Mesendoderm (in vitro differentiated cells): ENCODE results near the gene DUSP16.

ENCODE experiments used
- DNase-seq: peaks from one replicate; pipeline ENCODE4 v3.0.0; 2013
- H2AK5ac ChIP-seq: 2 replicates; pipeline ENCODE4 v1.6.1; 2013; ENCODE audit warnings: low read length, inconsistent platforms
- H2BK120ac ChIP-seq: 2 replicates; pipeline ENCODE4 v1.6.1; 2013; ENCODE audit warnings: low read depth, mild to moderate bottlenecking, low read length, moderate library complexity, mixed read lengths
- H2BK15ac ChIP-seq: replicated peaks from 2 replicates; pipeline ENCODE4 v1.6.1; 2013; ENCODE audit warnings: low read depth, mild to moderate bottlenecking, moderate library complexity
- H2BK5ac ChIP-seq: 2 replicates; pipeline ENCODE4 v1.6.1; 2013; ENCODE audit warnings: low read length, inconsistent platforms
- H3K18ac ChIP-seq: 2 replicates; pipeline ENCODE4 v1.6.1; 2013; ENCODE audit warnings: mild to moderate bottlenecking, low read length, mixed read lengths
- H3K23ac ChIP-seq: one replicate; pipeline ENCODE4 v1.6.1; 2013; ENCODE audit warnings: low read length
- H3K27ac ChIP-seq: 2 replicates; pipeline ENCODE4 v1.5.1; 2013; ENCODE audit warnings: low read depth, mild to moderate bottlenecking, inconsistent platforms, low read length, moderate library complexity
- H3K27me3 ChIP-seq: 2 replicates; pipeline ENCODE4 v1.6.1; 2013; ENCODE audit warnings: low read length, control low read depth, mild to moderate bottlenecking, inconsistent platforms; ENCODE audit not compliant: insufficient read depth, poor library complexity
- H3K36me3 ChIP-seq: 2 replicates; pipeline ENCODE4 v1.6.1; 2013; ENCODE audit warnings: low read length, inconsistent platforms; ENCODE audit not compliant: control insufficient read depth, insufficient read depth
- H3K4ac ChIP-seq: one replicate; pipeline ENCODE4 v1.6.1; 2013; ENCODE audit warnings: low read depth, mild to moderate bottlenecking, low read length, moderate library complexity
- H3K4me1 ChIP-seq: 2 replicates; pipeline ENCODE4 v1.6.1; 2013; ENCODE audit warnings: low read depth, low read length, inconsistent platforms; ENCODE audit not compliant: control insufficient read depth
- H3K4me2 ChIP-seq: 2 replicates; pipeline ENCODE4 v1.6.1; 2013; ENCODE audit warnings: low read length
- H3K4me3 ChIP-seq: 2 replicates; pipeline ENCODE4 v1.5.1; 2013; ENCODE audit warnings: mild to moderate bottlenecking, low read length
- H3K56ac ChIP-seq: one replicate; pipeline ENCODE4 v1.6.1; 2013; ENCODE audit warnings: low read length
- H3K79me1 ChIP-seq: 2 replicates; pipeline ENCODE4 v1.6.1; 2013; ENCODE audit warnings: low read length, inconsistent platforms
- H3K79me2 ChIP-seq: 2 replicates; pipeline ENCODE4 v1.6.1; 2013; ENCODE audit warnings: mild to moderate bottlenecking, low read length; ENCODE audit not compliant: control insufficient read depth, insufficient read depth
- H3K9ac ChIP-seq: 2 replicates; pipeline ENCODE4 v1.6.1; 2013; ENCODE audit warnings: low read length, inconsistent platforms
- H4K5ac ChIP-seq: one replicate; pipeline ENCODE4 v1.6.1; 2013; ENCODE audit warnings: low read length
- H4K8ac ChIP-seq: one replicate; pipeline ENCODE4 v1.6.1; 2013; ENCODE audit warnings: low read depth, mild to moderate bottlenecking, control low read depth, low read length, moderate library complexity
- WGBS: extraction: QIAGEN DNeasy Blood & Tissue Kit; methylation state at CpG from one replicate; pipeline ENCODE4 v1.1.7; 2013; ENCODE audit warnings: low lambda C conversion rate, missing lambda C conversion rate; ENCODE audit not compliant: insufficient coverage; ENCODE audit errors: extremely low coverage; 5-methylcytosine and 5-hydroxymethylcytosine counted together

Gene DUSP16

DNA sequence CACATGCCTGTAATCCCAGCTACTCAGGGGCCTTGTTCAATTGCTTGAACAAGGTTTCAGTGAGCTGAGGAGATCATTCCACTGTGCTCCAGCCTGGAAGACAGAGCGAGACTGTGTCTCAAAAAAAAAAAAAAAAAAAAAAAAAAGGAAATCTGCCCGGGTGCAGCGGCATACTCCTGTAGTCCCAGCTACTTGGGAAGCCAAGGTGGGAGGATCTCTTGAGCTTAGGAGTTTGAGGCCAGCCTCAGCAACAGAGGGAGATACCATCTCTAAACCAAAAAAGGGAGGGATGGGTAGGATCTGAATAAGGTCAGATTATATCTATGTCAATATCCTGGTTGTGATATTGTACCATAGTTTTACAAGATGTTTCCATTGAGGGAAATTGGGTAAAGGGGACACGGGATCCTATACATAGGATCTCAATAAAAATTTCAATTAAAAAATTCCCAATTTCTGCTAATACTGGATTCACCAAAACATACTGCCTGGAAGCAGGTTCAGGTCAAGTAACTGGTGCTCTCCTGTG is 129.4 kb downstream of the DUSP16 start:
- no peak overlapping the region for H3K56ac ChIP-seq
- no peaks in the 10 kb centered on the region for H3K36me3 ChIP-seq
- H3K79me2 ChIP-seq: no peaks in the 10 kb centered on the region
- no peaks in the 10 kb centered on the region for H3K27me3 ChIP-seq
- H3K18ac ChIP-seq: no peak overlapping the region
- no peaks in the 10 kb centered on the region for H3K4me1 ChIP-seq
- H2BK15ac ChIP-seq: no peak overlapping the region
- no peaks in the 10 kb centered on the region for H3K79me1 ChIP-seq
- no peak overlapping the region for H3K4ac ChIP-seq
- no peak overlapping the region for H4K8ac ChIP-seq
- H3K27ac ChIP-seq: no peak overlapping the region
- no peak overlapping the region for H2BK5ac ChIP-seq
- WGBS: no CpG with 5 or more reads among the region's 4 CpGs
- H3K23ac ChIP-seq: no peak overlapping the region
- no peak overlapping the region for H2AK5ac ChIP-seq
- H3K4me2 ChIP-seq: no peak overlapping the region
- no peak overlapping the region for H3K4me3 ChIP-seq
- H3K9ac ChIP-seq: no peak overlapping the region
- no peak overlapping the region for H4K5ac ChIP-seq
- DNase-seq: no peak
- no peak overlapping the region for H2BK120ac ChIP-seq

DNA sequence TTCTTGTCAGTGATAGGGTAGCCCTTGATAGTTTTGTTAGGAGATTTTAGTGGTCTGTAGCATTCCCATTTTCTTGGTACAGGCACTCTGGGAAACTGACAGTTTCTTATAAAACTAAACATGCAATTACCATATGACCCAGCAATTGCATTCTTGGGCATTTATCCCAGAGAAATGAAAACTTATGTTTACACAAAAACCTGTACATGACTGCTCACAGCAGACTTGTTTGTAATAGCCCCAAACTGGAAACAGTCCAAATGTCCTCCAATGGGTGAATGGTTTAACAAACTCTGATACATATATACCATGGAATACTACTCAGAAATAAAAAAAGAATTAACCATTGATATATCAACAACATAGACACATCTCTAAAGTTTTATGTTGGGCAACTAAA is 130.3 kb downstream of the DUSP16 start:
- Histone ChIP-seq H3K4me1 (no peaks in the 10 kb centered on the region), H2BK5ac (no peak overlapping the region), H3K23ac (no peak overlapping the region), H3K56ac (no peak overlapping the region), H3K4me3 (no peak overlapping the region), H4K8ac (no peak overlapping the region), H3K9ac (no peak overlapping the region), H3K79me2 (no peaks in the 10 kb centered on the region), H3K18ac (no peak overlapping the region), H2AK5ac (no peak overlapping the region), H3K36me3 (no peaks in the 10 kb centered on the region), H2BK15ac (no peak overlapping the region), H3K4ac (no peak overlapping the region), H3K27ac (no peak overlapping the region), H3K79me1 (no peaks in the 10 kb centered on the region), H4K5ac (no peak overlapping the region), H2BK120ac (no peak overlapping the region), H3K27me3 (no peaks in the 10 kb centered on the region), H3K4me2 (no peak overlapping the region)
- DNase-seq: no peak

DNA sequence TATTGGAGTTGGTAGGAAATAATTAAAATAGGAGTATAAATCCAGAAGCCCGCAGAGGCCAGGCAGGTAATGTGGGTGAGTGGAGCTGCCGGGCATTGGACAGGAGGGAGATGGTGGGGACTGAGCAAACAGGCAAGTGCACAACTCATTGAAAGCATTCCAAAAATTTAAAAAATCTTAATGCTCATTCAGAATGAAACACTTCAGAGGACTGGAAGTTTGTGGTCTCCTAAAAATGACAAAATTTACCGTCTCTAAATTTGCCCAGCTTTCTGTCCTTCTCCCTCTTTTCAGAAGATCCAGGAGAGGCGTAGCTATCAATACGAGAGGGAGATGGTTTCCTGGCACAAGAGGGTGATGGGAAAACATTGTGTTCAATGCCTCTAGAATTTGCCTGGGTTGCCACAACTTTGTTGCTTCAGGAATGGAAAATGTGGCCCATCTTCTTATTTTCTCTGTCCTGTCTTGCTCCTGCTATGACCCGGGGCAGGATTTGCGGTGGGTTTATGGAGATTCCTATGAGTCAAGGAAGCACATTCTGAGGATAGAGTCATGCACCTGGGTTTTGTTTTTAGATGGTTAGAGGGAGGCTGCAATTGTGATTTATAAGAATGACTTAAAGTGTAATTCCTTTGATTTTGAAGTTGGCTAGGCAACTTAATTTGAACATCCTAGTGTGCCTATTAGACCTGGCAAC is 133.6 kb downstream of the DUSP16 start:
- Histone ChIP-seq H3K23ac (no peak overlapping the region), H3K79me2 (no peaks in the 10 kb centered on the region), H2BK15ac (no peak overlapping the region), H3K27ac (no peak overlapping the region), H4K5ac (no peak overlapping the region), H3K9ac (no peak overlapping the region), H3K4me2 (no peak overlapping the region), H3K56ac (no peak overlapping the region), H3K79me1 (no peaks in the 10 kb centered on the region), H3K27me3 (no peaks in the 10 kb centered on the region), H3K36me3 (no peaks in the 10 kb centered on the region), H3K4me3 (no peak overlapping the region), H3K18ac (no peak overlapping the region), H2BK120ac (no peak overlapping the region), H4K8ac (no peak overlapping the region), H3K4ac (no peak overlapping the region), H2BK5ac (no peak overlapping the region), H2AK5ac (no peak overlapping the region), H3K4me1 (no peaks in the 10 kb centered on the region)
- DNase-seq: no peak
- WGBS: no CpG with 5 or more reads among the region's 7 CpGs

DNA sequence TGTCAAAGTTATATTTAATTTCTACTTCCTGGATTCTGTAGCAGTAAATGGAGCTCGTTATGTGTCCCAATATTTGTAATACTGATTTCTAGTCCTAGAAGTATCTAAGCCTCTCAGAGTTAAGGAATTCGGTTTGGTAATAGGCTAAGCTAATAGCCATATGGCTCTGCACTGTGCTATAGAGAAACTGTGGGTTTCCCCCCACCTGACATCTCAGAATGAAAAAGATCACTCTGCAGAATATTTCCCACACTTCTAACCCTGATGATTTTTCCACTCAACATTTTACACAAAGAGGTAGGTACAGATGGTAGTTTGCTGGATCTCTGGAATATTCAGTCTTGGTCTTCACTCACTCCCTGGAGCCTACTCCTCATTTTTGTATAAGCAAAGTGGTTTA is 134.6 kb downstream of the DUSP16 start:
- H3K56ac ChIP-seq: no peak overlapping the region
- H3K4me3 ChIP-seq: no peak overlapping the region
- no peak overlapping the region for H3K4me2 ChIP-seq
- no peaks in the 10 kb centered on the region for H3K27me3 ChIP-seq
- no peaks in the 10 kb centered on the region for H3K36me3 ChIP-seq
- no peak overlapping the region for H2BK5ac ChIP-seq
- no peak overlapping the region for H2BK15ac ChIP-seq
- no peak overlapping the region for H2BK120ac ChIP-seq
- H4K5ac ChIP-seq: no peak overlapping the region
- no peak overlapping the region for H3K27ac ChIP-seq
- no peaks in the 10 kb centered on the region for H3K4me1 ChIP-seq
- no peak overlapping the region for H3K9ac ChIP-seq
- H3K79me1 ChIP-seq: no peaks in the 10 kb centered on the region
- no peaks in the 10 kb centered on the region for H3K79me2 ChIP-seq
- no peak overlapping the region for H3K18ac ChIP-seq
- no peak overlapping the region for H4K8ac ChIP-seq
- H3K23ac ChIP-seq: no peak overlapping the region
- no peak for DNase-seq
- no peak overlapping the region for H3K4ac ChIP-seq
- no CpG with 5 or more reads among the region's 2 CpGs for WGBS
- H2AK5ac ChIP-seq: no peak overlapping the region

DNA sequence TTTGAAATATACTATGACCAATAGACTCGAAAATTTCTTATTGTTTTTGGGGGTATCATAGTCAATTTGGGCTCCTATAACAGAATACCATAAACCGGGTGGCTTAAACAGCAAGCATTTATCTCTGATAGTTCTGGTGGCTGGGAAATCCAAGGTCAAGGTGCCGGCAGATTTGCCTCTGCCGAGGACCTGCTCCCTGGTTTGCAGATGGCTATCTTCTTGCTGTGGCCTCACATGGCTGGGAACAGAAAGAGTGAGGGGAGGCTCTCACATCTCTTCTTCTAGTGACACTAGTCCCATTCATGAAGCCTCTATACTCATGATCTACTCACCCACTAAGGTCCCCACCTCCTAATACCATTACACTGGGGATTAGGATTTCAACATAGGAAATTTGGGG is 135.1 kb downstream of the DUSP16 start:
- Histone ChIP-seq H4K5ac (no peak overlapping the region), H3K23ac (no peak overlapping the region), H3K18ac (no peak overlapping the region), H3K4ac (no peak overlapping the region), H2BK15ac (no peak overlapping the region), H3K9ac (no peak overlapping the region), H2BK5ac (no peak overlapping the region), H3K4me2 (no peak overlapping the region), H3K79me1 (no peaks in the 10 kb centered on the region), H3K79me2 (no peaks in the 10 kb centered on the region), H4K8ac (no peak overlapping the region), H3K4me3 (no peak overlapping the region), H3K4me1 (no peaks in the 10 kb centered on the region), H3K56ac (no peak overlapping the region), H3K27me3 (no peaks in the 10 kb centered on the region), H3K36me3 (no peaks in the 10 kb centered on the region), H2BK120ac (no peak overlapping the region), H2AK5ac (no peak overlapping the region), H3K27ac (no peak overlapping the region)
- WGBS: no CpG with 5 or more reads among the region's 4 CpGs
- DNase-seq: no peak

DNA sequence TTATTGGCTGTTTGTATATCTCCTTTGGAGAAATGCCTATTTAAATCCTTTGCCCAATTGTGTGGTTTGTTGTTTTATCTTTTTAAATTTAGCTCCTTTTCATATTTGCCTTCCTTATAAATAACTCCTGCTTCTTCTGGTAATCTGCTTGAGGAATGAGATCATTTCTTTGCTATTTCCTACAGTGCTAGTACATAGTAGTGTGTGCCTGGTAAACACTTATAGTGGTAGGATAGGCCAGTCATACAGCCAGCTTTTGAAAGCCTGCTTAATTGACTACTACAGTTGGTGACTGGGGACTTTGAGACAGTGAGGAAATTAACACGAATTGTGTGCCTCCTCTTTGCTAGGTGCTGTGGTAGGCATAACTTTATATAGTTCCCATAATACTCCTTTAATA is 137.0 kb downstream of the DUSP16 start:
- H3K27me3 ChIP-seq: no peaks in the 10 kb centered on the region
- no peak for DNase-seq
- H4K8ac ChIP-seq: no peak overlapping the region

More for the DNA sequence above, 137.0 kb downstream of the DUSP16 start:
- WGBS: no CpG with 5 or more reads among the region's 1 CpG
- H3K9ac ChIP-seq: no peak overlapping the region
- H4K5ac ChIP-seq: no peak overlapping the region
- no peaks in the 10 kb centered on the region for H3K79me2 ChIP-seq
- H3K4me2 ChIP-seq: no peak overlapping the region
- no peak overlapping the region for H2AK5ac ChIP-seq
- H2BK15ac ChIP-seq: no peak overlapping the region
- H3K4ac ChIP-seq: no peak overlapping the region
- no peak overlapping the region for H3K56ac ChIP-seq
- H2BK120ac ChIP-seq: no peak overlapping the region
- H3K23ac ChIP-seq: no peak overlapping the region
- H3K4me3 ChIP-seq: no peak overlapping the region
- no peak overlapping the region for H2BK5ac ChIP-seq
- no peak overlapping the region for H3K27ac ChIP-seq
- H3K79me1 ChIP-seq: no peaks in the 10 kb centered on the region
- H3K4me1 ChIP-seq: no peaks in the 10 kb centered on the region
- H3K36me3 ChIP-seq: no peaks in the 10 kb centered on the region
- H3K18ac ChIP-seq: no peak overlapping the region
